ENCODE results near the gene ARHGEF38.

- TF ChIP-seq CTCF (IDR thresholded peaks at IDR 0.05) (no peak), POLR2A (IDR thresholded peaks at IDR 0.05) (no peak)
Measured at GRCh38 chr4:105546086-105546485, 6.3 kb upstream of the ARHGEF38 start.

Data from lower leg skin (tissue), 3 donors.